Measurements from ENCODE around the gene REEP1.

The REEP1 gene

DNA sequence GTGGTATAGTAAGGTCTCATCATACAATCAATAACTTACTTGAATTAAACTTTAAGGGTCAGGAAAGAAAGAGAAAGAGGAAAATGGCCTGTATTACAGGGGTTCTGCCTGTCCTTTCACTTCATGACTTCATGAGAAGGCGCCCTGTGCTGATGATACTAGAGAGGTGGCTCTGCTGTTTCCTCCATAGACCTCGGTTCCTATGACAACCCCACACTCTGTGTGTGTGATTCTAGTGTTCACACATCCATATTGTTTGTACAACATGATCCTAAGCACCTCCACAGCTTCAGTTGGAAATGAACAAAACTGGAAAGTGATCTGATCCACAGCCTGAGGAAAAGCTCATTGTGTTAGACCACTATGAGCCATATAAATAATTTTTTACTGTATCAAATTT, 7.0 kb upstream of the REEP1 start:
- H3K27me3 ChIP-seq (ENCODE audit: control insufficient read depth, insufficient read depth, low read length), result peaks cover 47% of the 10 kb centered on the region
- H3K4me3 ChIP-seq (ENCODE audit: low read length), result no peak overlapping the region
- H3K36me3 ChIP-seq (ENCODE audit: insufficient read depth, low read length), result no peaks in the 10 kb centered on the region
- H3K4me1 ChIP-seq (ENCODE audit: control insufficient read depth, insufficient read depth, low read length), result no peaks in the 10 kb centered on the region
- H3K4me2 ChIP-seq (ENCODE audit: low read length), result no peak overlapping the region
- H3K9ac ChIP-seq (ENCODE audit: low read depth, low read length), result no peak overlapping the region
- no peaks in the 10 kb centered on the region for H3K9me3 ChIP-seq (replicated peaks; ENCODE audit: low read length)

- Histone ChIP-seq H3K9ac (ENCODE audit: low read depth, low read length) (no peak overlapping the region), H3K4me1 (ENCODE audit: control insufficient read depth, insufficient read depth, low read length) (no peaks in the 10 kb centered on the region), H3K27me3 (ENCODE audit: control insufficient read depth, insufficient read depth, low read length) (peaks cover 55% of the 10 kb centered on the region), H3K36me3 (ENCODE audit: insufficient read depth, low read length) (no peaks in the 10 kb centered on the region), H3K4me3 (ENCODE audit: low read length) (no peak overlapping the region), H3K9me3 (replicated peaks; ENCODE audit: low read length) (no peaks in the 10 kb centered on the region), H3K4me2 (ENCODE audit: low read length) (no peak overlapping the region)
These were observed 5.1 kb upstream of the REEP1 start for GRCh38 chr2:86342488-86342887.

GRCh38 chr2:86341470-86341869, 4.0 kb upstream of the REEP1 start:
- Histone ChIP-seq H3K4me1 (ENCODE audit: control insufficient read depth, insufficient read depth, low read length) (no peaks in the 10 kb centered on the region), H3K27me3 (ENCODE audit: control insufficient read depth, insufficient read depth, low read length) (peaks cover 57% of the 10 kb centered on the region), H3K4me2 (ENCODE audit: low read length) (no peak overlapping the region), H3K36me3 (ENCODE audit: insufficient read depth, low read length) (no peaks in the 10 kb centered on the region), H3K9ac (ENCODE audit: low read depth, low read length) (no peak overlapping the region), H3K9me3 (replicated peaks; ENCODE audit: low read length) (no peaks in the 10 kb centered on the region), H3K4me3 (ENCODE audit: low read length) (no peak overlapping the region)

GRCh38 chr2:86338778-86339295, 1.4 kb upstream of the REEP1 start:
- no peaks in the 10 kb centered on the region for H3K9me3 ChIP-seq (replicated peaks; ENCODE audit: low read length)
- no peak overlapping the region for H3K9ac ChIP-seq (ENCODE audit: low read depth, low read length)
- no peaks in the 10 kb centered on the region for H3K36me3 ChIP-seq (ENCODE audit: insufficient read depth, low read length)
- H3K4me2 ChIP-seq (ENCODE audit: low read length), result no peak overlapping the region
- no peaks in the 10 kb centered on the region for H3K4me1 ChIP-seq (ENCODE audit: control insufficient read depth, insufficient read depth, low read length)
- peaks cover 65% of the 10 kb centered on the region for H3K27me3 ChIP-seq (ENCODE audit: control insufficient read depth, insufficient read depth, low read length)
- H3K4me3 ChIP-seq (ENCODE audit: low read length), result no peak overlapping the region

- Histone ChIP-seq H3K9ac (ENCODE audit: low read depth, low read length) (no peak overlapping the region), H3K9me3 (replicated peaks; ENCODE audit: low read length) (no peaks in the 10 kb centered on the region), H3K4me3 (ENCODE audit: low read length) (peak overlapping the region; percentile 49), H3K4me2 (ENCODE audit: low read length) (peak overlapping the region; percentile 65), H3K4me1 (ENCODE audit: control insufficient read depth, insufficient read depth, low read length) (no peaks in the 10 kb centered on the region), H3K36me3 (ENCODE audit: insufficient read depth, low read length) (no peaks in the 10 kb centered on the region), H3K27me3 (ENCODE audit: control insufficient read depth, insufficient read depth, low read length) (peaks cover 83% of the 10 kb centered on the region)
These were observed 667 bp downstream of the REEP1 start for GRCh38 chr2:86336675-86337243.

GRCh38 chr2:86335865-86336674, 1.4 kb downstream of the REEP1 start:
- Histone ChIP-seq H3K4me3 (ENCODE audit: low read length) (no peak overlapping the region), H3K27me3 (ENCODE audit: control insufficient read depth, insufficient read depth, low read length) (peaks cover 84% of the 10 kb centered on the region), H3K4me2 (ENCODE audit: low read length) (peak overlapping the region; percentile 65), H3K9ac (ENCODE audit: low read depth, low read length) (no peak overlapping the region), H3K4me1 (ENCODE audit: control insufficient read depth, insufficient read depth, low read length) (no peaks in the 10 kb centered on the region), H3K9me3 (replicated peaks; ENCODE audit: low read length) (no peaks in the 10 kb centered on the region), H3K36me3 (ENCODE audit: insufficient read depth, low read length) (no peaks in the 10 kb centered on the region)

- Histone ChIP-seq H3K4me2 (ENCODE audit: low read length) (no peak overlapping the region), H3K36me3 (ENCODE audit: insufficient read depth, low read length) (no peaks in the 10 kb centered on the region), H3K4me3 (ENCODE audit: low read length) (no peak overlapping the region), H3K27me3 (ENCODE audit: control insufficient read depth, insufficient read depth, low read length) (peaks cover 72% of the 10 kb centered on the region), H3K9me3 (replicated peaks; ENCODE audit: low read length) (no peaks in the 10 kb centered on the region), H3K9ac (ENCODE audit: low read depth, low read length) (no peak overlapping the region), H3K4me1 (ENCODE audit: control insufficient read depth, insufficient read depth, low read length) (no peaks in the 10 kb centered on the region)
These were observed 4.0 kb downstream of the REEP1 start for GRCh38 chr2:86333378-86333777.

DNA sequence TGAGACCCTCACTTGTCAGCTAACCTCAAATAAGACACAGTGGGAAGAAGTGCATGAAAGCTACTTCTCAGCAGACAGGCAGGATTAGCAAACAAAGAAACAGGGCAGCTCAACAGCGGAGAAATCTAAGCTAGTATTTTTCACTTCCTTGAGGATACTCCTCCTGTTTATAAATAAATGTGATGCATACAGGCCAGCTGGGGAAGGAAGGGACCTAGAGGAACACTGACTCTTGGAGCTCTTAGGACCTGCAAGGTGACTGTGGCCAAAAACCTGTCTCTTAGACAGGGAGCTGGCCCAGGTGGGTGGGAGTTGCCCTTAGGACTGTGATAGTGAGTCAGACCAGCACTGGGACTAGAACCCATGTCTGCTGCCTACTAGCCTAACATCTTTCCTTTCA, 4.8 kb downstream of the REEP1 start:
- Histone ChIP-seq H3K9me3 (replicated peaks; ENCODE audit: low read length) (no peaks in the 10 kb centered on the region), H3K4me1 (ENCODE audit: control insufficient read depth, insufficient read depth, low read length) (no peaks in the 10 kb centered on the region), H3K36me3 (ENCODE audit: insufficient read depth, low read length) (no peaks in the 10 kb centered on the region), H3K4me3 (ENCODE audit: low read length) (no peak overlapping the region), H3K27me3 (ENCODE audit: control insufficient read depth, insufficient read depth, low read length) (peaks cover 64% of the 10 kb centered on the region), H3K4me2 (ENCODE audit: low read length) (no peak overlapping the region), H3K9ac (ENCODE audit: low read depth, low read length) (no peak overlapping the region)

DNA sequence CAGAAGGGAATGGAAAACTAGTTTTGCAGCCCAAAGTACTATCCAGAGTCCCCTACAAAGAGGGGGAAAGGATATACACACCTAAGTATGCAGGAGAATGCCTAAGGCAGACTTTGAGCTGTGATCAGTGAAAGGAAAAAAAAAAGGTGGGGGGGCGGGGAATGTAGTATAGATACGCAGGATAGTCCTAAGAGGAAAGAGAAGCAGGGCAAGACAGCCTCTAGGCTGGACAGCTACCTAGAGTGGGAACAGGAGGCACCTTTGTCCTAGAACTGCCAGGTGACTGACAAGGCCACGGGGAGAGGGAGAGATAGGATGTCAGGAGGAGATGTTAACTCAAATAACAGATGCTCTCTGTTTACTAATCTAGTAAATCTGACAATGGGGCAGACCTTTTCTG, 6.0 kb downstream of the REEP1 start:
- H3K9ac ChIP-seq (ENCODE audit: low read depth, low read length), result no peak overlapping the region
- H3K9me3 ChIP-seq (replicated peaks; ENCODE audit: low read length), result no peaks in the 10 kb centered on the region
- no peak overlapping the region for H3K4me2 ChIP-seq (ENCODE audit: low read length)
- no peaks in the 10 kb centered on the region for H3K36me3 ChIP-seq (ENCODE audit: insufficient read depth, low read length)
- peaks cover 63% of the 10 kb centered on the region for H3K27me3 ChIP-seq (ENCODE audit: control insufficient read depth, insufficient read depth, low read length)
- no peak overlapping the region for H3K4me3 ChIP-seq (ENCODE audit: low read length)
- no peaks in the 10 kb centered on the region for H3K4me1 ChIP-seq (ENCODE audit: control insufficient read depth, insufficient read depth, low read length)

- Histone ChIP-seq H3K27me3 (ENCODE audit: control insufficient read depth, insufficient read depth, low read length) (peaks cover 62% of the 10 kb centered on the region), H3K4me1 (ENCODE audit: control insufficient read depth, insufficient read depth, low read length) (no peaks in the 10 kb centered on the region), H3K9ac (ENCODE audit: low read depth, low read length) (no peak overlapping the region), H3K4me3 (ENCODE audit: low read length) (no peak overlapping the region), H3K4me2 (ENCODE audit: low read length) (no peak overlapping the region), H3K9me3 (replicated peaks; ENCODE audit: low read length) (no peaks in the 10 kb centered on the region), H3K36me3 (ENCODE audit: insufficient read depth, low read length) (no peaks in the 10 kb centered on the region)
These were observed 7.4 kb downstream of the REEP1 start for GRCh38 chr2:86330001-86330400.

GRCh38 chr2:86323273-86324021, 14.0 kb downstream of the REEP1 start:
- Histone ChIP-seq H3K36me3 (ENCODE audit: insufficient read depth, low read length) (no peaks in the 10 kb centered on the region), H3K4me1 (ENCODE audit: control insufficient read depth, insufficient read depth, low read length) (no peaks in the 10 kb centered on the region), H3K9me3 (replicated peaks; ENCODE audit: low read length) (no peaks in the 10 kb centered on the region), H3K4me3 (ENCODE audit: low read length) (no peak overlapping the region), H3K9ac (ENCODE audit: low read depth, low read length) (no peak overlapping the region), H3K4me2 (ENCODE audit: low read length) (no peak overlapping the region), H3K27me3 (ENCODE audit: control insufficient read depth, insufficient read depth, low read length) (peaks cover 33% of the 10 kb centered on the region)
